ENCODE results near the gene VSNL1. TPM values are rescaled to one million over a fixed set of nuclear protein-coding genes. Genes with fewer than 3 reads are reported as not detected.
A peak's percentile ranks its signal among the peaks of the same experiment; 100 is the strongest.

VSNL1 gene
- polyA plus RNA-seq, 10 donors, result 3.7 to 9.4 (median 6.5) TPM

GRCh38 chr2:17643031-17643615 is 102.6 kb downstream of the VSNL1 start:
- peak in 2 of 3 donors; percentile 20 to 82 for DNase-seq

DNA sequence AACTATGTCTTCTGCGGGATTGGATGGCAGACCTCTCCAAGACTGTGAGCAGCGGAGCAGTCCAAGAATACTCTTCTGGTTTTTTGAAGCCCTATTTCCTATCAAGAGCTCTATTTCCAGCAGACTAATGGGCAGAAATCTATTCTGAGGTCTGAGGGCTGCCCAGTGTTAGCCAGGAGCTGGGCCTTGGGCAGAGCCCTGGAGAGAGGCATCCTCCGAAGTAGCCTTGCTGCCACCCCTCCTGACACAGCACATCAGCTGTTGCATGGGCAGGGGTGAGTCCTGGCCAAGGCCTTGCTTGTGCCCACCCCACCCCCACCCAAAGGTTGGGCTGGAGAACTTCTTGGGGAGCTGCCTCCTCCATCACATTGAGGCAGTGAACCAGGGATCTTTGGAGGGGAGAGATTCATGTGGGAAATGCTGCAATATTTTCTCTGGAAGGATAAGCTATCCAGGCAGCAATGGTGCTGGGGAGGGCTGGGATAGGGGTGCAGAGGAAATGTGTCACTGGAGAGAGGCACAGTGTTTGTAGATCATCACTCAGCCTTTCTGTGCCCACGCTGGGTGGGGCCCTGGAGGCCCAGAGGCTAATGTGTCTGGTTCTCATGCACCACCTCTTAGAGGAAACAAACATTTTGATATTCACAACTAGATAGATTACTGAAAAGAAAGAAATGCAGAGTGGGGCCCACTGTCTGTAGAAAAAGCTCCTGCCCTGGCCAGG is 104.7 kb downstream of the VSNL1 start:
- no peak for DNase-seq

DNA sequence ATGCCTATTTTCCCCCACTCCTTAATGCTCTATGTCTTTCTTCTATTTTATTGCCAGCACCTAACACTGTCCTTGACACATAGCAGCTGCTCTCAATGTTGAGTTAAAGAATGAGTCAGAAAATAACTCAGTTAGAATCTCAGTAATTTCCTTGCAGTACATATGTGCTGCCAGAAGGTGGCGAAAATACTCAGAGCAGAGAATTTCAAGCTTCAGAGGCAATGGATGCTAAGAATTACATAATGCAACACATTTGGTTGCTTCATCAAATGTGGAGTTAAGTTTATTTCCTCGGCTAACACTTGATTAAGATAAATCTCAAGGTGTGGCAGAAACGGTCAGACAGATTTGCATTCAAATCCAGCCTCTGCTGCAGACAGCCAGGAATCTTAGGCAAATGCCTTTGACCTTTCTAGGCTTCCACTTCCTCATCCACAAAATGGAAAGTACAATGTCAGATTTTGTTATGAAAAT is 105.6 kb downstream of the VSNL1 start:
- DNase-seq, result peak; percentile 65 to 78 (median 73)

DNA sequence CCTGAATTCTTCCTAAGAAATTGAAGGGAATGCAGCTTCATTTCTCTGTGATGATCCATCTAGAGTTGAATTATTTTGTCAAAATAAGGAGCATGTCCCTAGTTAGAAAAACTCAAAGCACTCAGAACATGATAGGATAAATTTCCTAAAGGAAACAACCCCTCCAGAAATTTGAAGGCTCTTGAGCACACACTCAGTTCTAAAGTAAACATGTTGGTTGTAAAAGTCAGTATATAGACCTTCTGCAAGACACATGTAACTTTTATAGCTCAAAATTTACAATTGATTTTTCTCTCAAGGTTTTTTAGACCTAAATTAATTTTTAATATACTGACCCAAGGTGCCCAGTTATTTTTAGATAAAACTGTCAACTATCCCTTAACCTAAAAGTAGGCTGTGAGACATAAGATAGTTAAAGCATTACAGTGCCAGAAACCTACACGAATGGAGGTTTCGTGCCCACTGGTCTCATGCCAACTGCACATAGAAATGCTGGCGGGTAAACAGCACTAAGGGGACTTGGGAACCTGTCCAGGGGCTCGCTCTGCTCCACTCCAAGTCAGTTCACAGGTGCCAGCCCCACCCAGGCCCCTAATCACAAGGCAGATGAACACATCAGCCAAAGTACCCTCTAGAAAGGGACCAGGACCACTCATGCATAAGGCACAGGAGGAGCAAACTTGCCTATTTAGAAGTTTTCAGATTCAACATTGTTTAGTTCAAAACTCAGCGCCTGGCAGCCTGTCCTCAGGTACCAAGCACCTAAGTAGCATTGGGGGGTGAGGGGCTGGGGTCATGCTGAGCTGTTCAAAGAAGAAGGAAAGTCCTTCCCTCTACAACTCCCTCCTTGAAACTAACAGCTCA is 106.6 kb downstream of the VSNL1 start:
- no peak for DNase-seq

- DNase-seq, result no peak
Measured at GRCh38 chr2:17648581-17648980, 108.1 kb downstream of the VSNL1 start.

- DNase-seq, result no peak
Measured at GRCh38 chr2:17649026-17649425, 108.5 kb downstream of the VSNL1 start.

DNA sequence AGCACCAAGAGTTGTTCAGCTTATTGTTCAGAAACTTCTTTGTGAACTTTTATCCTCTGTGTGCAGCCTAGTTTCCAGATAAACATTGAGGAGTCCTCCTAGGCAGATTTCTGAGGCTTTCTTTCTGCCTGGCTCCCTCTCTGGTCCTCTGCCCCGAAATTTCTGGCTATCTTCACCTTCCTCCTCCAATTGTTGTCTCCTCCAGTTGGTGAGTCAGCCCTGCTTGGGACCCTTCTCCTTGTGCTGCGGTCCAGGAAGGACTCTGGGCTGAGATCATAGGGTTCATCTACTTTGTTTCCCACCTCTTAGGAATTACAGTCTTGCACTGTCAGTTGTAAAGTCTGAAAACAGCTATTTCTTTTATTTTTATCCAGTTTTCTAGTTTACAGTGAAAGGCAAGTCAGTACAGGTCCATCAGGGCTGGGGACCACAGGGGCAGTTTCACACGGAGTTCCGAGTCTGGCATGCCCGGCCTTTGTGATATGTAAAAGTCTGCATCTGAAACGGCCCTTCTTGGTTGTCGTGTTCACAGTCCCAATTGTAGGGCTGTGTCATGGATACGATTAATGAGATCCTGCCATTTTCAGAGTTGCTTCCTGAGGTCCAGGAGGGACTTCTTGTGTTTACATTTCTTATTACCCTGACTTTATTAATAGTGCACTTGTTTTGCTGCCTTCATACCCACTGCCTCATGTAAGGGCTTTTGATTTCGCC is 112.3 kb downstream of the VSNL1 start:
- DNase-seq, result no peak

DNA sequence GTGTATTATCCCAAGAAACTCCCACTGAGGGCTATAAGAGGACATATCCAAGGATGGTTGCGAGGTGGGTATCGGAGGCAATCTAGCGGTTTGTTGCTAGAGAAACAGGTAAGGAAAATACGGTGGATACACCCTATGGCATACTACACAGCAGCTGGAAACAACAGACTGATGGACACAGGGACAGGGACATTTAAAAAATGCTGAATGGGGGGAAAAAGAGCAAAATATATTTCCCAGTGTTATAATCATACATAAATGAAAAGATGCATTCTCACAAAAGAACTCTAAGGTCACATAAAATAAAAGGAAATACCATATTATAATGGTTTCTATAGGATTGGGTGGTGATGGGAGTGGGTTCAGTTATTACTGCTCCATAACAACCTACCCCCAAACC is 117.3 kb downstream of the VSNL1 start:
- no peak for DNase-seq

GRCh38 chr2:17658251-17658843 is 117.9 kb downstream of the VSNL1 start:
- peak in 1 of 3 donors; percentile 28 for DNase-seq

- no peak for DNase-seq
Measured at GRCh38 chr2:17660219-17660618, 119.7 kb downstream of the VSNL1 start.

DNA sequence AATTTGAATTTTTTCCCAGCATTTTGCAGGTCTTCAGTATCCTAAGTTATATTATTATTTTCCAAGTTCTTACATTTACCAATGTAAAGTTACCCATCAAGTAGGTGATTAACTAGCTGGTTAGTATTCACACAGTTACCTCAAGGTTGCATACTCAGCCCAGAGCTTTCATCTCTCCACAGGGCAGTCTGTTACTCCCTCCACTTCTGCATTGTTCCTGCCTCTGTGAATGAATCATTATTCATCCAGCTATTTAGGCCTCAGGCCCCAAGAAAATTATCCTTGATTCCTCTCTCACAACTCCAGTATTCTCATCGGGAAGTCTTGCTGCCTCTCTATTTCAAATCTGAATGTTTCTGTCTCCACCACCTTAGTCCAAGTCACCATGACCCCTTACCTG is 121.0 kb downstream of the VSNL1 start:
- DNase-seq, result no peak

- no peak for DNase-seq
Measured at GRCh38 chr2:17662723-17663122, 122.2 kb downstream of the VSNL1 start.

DNA sequence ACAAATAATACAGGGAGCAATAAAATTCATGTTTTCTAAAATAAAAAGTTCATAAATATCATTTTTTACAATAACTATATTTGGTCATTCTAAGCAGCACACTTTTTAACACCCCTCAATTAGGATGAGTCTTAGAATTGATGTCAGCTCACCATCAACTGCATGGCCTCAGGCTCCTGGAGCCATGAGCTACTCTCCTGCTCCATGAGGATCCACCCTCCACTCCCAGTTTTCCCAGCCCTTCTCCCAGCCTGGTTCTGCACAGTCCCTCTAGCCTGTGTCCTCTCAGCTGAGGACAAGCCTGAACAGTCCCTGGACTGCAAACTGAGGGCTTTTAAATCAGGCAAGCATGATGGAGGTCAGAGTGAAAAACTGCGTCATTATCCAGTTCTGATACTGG is 124.0 kb downstream of the VSNL1 start:
- no peak for DNase-seq

DNA sequence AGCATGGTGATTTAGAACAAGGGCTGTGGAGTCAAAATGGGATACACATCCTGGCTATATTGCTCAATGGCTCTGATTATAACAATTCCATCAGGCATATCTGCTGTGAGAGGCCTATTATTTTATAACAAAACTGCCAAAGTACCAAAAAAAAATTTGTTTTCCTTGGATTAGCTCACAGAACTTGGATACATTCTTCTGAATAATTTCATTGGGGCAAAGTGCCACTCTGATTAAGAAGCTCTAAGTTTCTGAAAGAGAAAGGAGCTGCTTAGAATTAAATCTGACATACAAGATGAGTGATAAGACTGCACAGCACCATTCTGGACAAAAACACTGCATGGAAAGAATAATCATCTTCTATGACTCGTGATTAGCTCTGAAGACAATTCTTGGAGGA is 127.4 kb downstream of the VSNL1 start:
- DNase-seq, result no peak

DNA sequence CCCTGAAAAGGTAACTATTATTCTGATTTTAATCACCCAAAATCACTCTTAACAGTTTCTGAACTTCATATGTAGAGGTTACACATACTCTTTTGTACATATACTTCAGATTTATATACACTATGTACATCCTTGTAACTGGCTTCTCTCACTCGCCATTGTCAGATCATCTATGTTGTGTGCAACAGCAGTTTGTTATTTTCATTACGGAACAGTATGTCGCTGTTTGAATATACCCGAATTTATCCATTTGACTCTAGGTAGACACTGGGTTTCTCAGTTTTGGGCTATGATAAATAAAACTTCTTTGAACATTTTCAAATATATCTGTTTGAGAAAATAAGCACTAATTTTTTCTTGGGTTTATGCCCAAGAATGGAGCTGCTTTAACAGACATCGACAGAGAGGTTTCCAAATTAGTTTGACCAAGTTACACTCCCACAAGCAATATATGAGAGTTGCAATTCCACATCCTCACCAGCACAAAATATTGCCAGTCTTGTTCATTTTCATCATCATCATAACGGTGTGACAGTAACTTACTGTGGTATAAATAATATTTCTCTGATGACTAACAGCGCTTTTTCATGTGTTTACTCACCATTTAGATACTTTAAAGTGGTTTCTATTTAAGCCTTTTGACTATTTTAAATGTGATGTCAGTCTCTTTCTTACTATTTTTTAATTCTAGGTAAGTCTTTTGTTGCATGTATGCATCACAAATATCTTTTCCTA is 132.3 kb downstream of the VSNL1 start:
- peak in 1 of 3 donors; percentile 8 for DNase-seq

DNA sequence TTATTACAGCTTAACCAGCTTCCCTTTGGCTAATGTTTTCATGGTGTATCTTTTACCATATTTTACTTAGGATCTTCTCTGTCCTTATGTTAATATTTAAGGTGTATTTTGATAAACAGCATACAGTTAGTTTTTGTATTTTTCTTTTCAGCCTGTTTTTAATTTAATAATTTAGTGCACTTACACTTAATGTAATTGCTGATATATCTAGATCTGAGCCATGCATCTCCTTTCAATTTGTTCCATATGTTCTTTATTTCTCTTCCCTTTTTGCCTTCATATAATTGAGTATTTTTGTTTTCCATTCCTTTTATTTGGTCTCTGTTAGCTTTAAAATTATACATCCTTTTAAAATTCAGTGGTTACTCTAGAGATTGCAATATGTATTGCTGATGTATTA is 134.3 kb downstream of the VSNL1 start:
- DNase-seq, result no peak

DNA sequence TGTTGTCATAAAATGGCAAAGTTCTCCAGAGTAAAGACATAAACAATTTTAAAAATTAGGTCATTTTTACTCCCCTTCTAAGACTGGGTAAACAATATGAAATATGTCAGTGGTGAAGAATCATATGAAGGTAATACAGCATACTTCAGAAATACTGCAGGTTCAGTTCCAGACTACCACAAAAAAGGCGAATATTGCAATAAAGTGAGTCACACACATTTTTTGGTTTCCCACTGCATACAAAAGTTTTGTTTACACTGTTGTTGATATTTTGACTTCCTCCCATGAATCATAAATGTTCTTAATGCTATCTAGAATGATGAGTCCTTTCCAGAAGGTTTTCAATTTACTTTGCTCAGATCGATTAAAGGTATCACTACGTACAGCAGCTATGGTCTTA is 139.6 kb downstream of the VSNL1 start:
- DNase-seq, result no peak

DNA sequence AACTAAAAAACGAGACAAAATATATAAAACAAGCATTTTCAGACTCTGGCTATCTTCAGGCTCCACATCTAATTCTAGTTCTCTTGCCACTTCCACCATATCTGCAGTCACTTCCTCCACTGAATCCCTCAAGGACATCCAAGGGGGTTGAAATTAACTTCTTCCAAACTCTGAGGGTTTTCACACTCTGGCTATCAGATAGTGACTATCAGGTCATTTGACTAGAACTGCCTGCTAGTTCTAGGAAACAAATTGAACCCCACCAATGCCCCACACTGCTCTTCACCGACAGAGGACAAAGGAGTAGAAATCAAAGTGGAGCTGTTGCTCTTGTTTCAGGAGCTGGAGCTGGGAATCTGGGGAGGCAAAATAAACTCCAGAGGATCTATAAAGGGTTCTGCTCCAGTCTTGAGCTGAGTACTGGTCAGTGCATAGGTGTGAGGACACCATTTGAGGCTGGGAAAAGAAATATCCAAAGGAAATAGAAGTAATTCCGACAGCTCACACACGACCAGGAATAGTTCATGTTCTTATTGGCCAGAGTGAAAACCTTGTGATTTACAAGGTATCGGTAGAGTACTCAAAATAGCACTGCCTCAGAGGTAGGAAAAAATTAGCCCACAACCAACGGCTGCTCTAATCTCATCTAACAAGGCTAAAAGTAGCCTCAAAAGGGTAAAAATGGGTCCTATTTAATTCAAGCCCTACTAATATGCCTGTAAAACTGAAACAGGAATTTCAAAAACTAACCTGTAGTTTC is 141.8 kb downstream of the VSNL1 start:
- DNase-seq, result no peak

GRCh38 chr2:17683981-17684380 is 143.5 kb downstream of the VSNL1 start:
- DNase-seq, result no peak

- DNase-seq, result no peak
Measured at GRCh38 chr2:17688600-17688999, 148.1 kb downstream of the VSNL1 start.

All from muscle of back (tissue), 11 donors.